Raji (cell line): ENCODE measurements around the gene TSHZ2.

ENCODE experiments used
- POLR2A ChIP-seq: IDR thresholded peaks from 2 replicates; pipeline ENCODE4 v1.6.1; 2011; ENCODE audit warnings: low read depth, low read length, control low read depth; ENCODE audit not compliant: insufficient read depth

Gene TSHZ2

DNA sequence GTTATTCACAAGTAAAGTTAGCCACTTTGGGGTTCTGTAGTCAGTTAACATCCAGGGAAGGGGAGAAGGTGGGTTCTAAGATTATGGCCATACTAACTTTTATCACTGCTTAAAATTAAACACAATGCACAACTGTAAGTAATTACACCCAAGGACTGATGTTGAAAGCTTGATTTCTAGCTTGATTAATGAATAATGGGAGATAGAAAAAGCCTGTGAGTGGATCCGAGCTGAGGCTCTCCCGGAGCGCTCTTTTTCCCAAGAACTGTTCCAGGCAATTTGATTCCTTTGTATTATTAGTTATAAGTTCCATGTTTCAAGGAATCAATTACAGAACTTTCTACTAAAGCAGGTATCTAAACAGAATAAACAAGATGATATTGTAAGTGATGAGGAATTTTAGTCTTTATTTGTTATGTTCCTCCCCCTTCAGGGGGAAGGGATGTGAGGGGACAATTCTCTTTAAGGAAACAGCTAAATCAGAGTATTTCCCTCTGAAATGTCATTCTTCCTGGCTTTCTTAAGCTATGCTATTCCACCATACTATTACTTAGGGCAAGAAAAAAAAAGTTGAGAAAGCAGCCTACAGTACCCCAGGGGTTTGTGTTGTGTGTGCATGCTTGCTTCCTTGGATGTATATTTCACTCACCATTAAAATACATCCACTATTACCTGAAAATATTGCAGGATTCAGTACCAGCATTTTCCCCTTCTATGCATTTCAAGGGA lies 3.8 kb downstream of the TSHZ2 start:
- no peak for TF ChIP-seq POLR2A

DNA sequence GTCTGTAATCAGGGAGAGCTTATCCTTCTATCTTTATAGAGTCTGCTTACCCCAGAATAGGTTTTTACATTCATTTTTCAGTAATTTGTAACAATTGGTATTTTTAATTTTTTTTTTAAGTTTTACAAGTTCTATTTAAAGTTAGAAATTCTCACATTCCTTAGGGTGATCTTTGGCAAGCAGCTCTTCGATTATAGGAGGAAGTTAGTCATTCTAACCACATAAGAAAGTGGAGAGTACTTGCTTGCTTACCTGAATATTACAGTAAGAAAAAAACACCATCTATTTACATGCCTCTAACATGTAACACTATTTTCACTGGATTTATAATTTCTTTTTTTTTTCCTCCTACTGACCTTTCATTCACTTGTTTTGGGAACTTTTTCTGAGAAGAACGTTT lies 6.7 kb downstream of the TSHZ2 start:
- TF ChIP-seq POLR2A = no peak

DNA sequence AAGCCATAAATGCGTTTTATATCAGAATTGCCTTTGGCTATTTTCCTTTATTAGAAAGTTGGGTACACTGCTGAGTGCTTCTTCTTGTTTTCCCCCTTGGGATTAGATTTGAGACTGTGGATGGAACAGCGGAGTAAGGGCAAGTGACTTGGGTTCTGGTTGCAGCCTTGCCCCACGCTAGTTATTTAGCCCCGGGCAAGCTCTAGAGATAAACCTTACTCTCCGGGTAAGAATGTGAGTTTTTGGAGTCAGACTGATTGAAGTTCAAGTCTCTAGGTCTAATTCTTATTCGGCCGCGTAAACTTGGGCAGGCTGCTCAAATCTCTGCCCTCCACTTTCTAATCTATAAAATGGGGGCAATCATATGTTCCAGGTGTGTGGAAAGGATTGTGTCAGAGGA lies 8.9 kb downstream of the TSHZ2 start:
- no peak for TF ChIP-seq POLR2A

DNA sequence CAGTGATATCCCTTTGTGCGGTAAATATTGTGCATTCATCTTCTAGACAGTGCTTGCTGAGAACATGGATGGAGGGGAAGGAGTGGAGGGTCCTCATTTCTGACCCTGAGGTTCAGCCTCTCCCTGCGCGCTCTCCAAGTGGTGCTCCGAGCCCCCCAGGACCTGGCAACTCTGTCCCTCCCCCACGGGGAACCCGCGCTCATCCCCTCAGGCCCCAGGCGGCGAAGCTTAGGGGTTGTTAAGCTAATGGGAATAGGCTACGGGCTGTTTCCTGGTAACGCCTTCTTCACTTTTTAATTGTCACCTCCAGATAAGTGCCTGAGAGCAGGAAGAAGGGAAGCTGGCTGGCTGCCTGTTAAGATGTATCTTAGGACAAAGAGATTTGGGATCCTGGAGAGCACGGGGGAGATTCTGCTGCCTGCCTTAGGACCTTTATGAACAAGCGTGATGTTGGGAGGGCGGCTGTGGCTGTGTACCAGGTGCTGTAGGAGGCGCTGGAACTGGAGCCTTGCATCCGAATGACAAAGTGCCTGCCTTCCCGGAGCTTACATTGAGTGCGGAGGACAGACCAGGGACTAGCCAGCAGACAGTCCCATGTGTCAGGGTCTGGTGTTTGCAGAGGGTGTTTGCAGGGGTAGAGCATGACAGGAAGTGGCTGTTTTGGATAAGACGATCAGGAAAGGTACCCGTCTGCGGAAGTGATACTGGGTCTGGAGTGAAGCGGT lies 11.7 kb downstream of the TSHZ2 start:
- TF ChIP-seq POLR2A = no peak

DNA sequence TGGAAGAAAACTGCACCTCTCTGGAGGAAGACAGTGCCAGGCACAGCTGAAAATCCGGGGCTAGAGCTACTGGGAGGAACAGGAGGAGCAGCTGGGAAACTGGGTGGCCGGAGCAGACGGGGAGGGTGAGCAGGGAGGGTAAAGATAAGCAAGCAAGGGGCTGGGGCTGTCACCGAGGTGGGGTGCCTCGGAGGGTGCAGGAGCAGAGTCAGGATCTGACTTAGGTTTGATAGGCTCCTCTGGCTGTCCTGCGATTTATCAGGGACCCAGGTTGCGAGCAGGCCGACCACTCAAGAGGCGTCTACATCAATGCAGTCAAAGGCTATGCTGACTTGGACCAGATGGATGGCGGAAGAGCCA lies 12.3 kb downstream of the TSHZ2 start:
- TF ChIP-seq POLR2A = no peak

DNA sequence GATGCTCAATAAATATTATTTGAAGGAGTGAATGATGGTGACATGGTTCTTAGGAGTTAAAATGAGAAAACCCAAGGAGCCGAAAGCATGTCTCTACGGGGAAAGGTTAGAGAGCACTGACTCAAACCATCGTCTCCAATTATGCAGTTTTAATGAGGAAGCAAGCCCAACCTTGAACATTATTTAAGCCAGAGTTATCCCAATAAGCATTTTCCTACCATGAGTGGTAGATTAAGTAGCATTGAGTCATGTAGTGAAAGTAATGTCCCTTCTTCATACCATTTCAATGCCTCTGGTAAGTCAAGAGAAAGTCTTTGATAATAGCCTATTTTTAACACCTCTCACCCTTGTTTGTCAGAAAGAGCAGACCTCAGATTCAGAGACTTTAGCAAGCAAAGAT lies 13.5 kb downstream of the TSHZ2 start:
- TF ChIP-seq POLR2A = no peak

DNA sequence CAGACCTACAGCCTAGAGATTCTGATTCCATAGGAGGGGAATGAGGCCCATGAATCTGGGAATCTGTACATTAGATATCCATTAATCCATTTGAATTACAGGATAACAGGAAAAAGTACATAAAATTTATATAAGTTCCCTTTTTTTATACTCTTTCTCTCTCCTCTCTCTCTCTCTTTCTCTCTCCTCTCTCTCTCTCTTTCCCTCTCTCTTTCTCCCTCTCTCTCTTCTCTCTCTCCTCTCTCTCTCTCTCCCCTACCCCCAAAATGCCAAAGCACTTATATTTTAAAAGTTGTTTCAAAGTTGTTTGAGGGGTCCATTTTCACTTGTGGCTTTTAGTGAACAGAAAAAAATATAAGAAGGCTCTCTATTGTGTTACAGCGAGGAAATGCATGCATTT lies 15.1 kb downstream of the TSHZ2 start:
- no peak for TF ChIP-seq POLR2A

DNA sequence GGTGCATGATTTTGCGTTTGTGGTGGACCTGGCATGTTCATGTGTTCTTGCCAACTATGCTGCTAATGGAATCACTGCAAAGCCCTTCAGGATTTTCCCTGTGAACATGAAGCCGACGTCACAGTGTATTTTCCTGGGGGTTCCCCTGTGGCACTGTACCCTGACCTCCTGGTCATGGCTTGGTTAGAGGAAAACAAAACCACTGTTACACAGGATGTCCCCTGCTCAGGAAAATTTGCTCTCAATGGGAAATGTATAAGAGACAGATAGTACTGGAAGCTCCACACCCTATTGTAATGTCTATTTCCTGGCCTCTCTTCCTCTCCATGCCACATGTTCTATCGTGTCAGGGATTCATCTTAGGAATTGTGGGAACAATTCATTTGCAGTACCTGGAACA lies 19.7 kb downstream of the TSHZ2 start:
- no peak for TF ChIP-seq POLR2A

DNA sequence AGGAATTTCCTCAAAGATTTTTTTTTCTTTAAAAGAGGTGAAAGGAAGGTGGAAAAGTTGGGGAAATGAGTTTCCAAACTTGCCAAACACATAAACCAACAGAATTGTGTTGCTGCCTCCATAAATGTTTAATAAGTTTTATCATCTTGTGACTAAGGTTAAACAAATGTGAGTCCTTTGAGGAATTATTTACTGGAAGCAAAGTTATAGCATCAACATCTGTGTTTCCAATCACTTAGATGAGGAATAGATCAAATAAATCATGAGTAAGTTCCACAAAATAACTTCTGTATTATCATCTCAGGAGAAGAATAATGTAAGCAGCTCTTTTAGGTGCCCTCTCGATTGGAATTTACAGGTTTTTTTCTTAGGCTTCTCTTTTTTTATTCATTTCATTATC lies 20.5 kb downstream of the TSHZ2 start:
- TF ChIP-seq POLR2A = no peak

DNA sequence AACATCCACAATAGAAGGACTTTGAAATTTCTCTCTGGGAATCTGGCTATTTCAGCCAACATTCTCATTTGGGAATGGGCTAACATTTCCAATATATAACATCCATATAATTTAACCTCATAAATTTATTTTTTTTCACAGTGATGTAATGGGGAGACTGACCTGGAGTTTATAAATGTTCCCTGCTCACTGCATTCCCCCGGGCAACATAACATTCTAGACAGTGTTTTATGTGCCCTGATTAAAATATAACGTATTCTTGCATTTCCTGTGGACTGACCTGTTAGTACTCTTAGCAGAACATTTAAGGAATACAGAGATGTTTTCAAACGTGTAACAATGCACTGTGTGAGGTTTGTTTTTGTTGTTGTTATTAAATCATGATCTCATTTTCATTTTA lies 20.9 kb downstream of the TSHZ2 start:
- TF ChIP-seq POLR2A = no peak

DNA sequence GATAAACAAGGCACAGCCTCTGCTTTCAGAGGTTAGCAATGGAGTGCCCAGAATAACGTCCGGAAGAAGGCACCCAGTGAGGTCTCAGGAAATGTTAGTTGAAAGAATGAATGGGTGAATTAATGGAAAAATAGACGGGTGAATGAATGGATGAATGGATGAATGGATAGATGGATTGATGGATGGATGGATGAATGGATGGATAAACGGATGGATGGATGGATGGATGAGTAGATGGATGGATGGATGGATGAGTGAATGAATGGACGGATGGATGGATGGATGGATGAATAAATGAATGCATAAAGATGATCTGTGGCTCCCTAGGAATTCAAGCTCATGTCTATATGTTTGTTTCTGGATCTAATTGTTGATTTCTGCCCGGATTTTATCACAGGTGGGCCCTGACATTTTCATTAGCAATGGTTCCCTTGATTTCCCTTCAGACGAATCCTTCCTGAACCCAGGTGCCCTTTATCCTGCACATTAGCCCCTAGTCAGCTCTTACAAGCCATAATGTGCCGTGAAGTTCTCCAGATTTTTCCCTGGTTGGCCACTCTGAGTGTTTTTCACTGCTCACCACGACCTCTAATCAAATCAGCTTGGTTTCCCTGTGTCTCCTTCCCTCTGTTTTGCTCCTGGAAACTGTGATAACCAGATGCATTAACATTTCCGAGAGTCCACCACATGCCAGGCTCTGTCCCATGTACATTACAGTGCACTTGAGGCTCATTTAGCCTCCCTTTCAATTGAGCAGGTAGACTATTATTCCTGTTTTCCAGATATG lies 22.2 kb downstream of the TSHZ2 start:
- TF ChIP-seq POLR2A = no peak

DNA sequence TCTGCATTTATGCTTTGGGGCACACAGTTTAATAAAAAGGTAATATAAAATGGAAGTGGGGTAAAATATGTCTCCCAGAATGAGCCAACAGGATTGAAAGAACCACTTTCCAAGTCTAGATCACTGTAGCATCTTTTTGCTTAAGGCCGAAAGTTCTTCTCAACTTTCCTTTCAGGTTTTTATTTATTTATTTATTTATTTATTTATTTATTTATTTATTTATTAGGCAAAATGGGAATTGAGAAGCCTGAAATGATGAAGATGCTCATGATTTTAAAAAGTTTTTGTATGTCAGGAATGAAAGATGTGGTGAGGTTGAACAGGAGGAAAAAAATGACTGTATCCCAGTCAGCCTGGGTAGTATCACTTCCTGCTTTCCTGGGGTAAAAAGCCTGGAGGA lies 24.0 kb downstream of the TSHZ2 start:
- TF ChIP-seq POLR2A = no peak

DNA sequence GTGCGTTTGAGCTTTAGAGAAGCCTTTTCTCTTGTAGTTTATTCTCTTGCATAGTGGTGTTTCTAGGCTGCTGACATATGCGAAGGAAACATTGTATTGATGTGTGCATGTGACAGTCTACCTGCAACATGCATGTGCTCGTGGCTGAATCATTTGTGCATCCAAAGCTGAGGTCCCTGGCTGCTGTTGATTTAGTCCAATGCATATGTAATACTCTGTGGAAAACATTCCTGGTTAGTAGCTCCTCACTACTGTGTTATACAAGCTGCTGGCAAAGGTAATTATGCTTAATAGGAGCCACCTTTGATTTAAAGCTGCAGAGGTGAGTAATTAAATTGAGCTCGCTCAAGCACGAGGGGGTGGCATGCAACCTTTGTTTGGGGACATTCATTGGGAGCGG lies 24.5 kb downstream of the TSHZ2 start:
- TF ChIP-seq POLR2A = no peak

DNA sequence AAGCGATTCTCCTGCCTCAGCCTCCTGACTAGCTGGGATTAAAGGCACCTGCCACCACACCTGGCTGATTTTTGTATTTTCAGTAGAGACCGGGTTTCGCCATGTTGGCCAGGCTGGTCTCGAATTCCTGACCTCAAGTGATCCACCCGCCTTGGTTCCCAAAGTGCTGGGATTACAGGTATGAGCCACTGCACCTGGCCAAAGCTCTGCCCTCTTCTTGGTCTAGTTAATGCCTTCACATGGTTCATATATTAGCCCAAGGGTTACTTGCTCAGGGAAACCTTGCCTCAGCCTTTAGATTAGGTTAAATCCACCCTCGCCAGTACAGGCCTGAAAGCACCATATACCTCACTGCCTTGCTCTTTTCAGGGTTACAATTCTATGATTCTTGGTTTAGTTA lies 26.1 kb downstream of the TSHZ2 start:
- TF ChIP-seq POLR2A = no peak

DNA sequence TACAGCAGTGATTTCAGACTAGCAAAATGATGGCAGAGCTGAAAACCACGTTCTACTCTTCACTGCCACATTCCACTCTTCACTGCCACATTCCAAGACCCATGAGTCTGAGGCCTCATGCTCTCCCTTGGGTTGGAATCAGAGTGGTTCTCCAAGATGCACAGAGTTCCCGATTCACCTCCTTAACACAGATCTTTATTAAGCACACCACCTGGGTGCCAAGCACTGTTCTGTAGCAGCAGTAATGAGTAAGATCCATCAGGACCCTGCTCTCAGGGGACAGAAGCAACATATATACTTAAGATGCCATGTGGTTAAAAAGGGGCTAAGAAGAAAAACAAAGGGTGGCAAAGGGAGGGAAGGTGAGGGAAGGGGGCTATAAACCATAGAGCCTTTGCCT lies 26.9 kb downstream of the TSHZ2 start:
- no peak for TF ChIP-seq POLR2A
